CD4-positive, CD25-positive, alpha-beta regulatory T cell (primary cell): ENCODE results near the gene RFC3. TPM values are rescaled to one million over a fixed set of nuclear protein-coding genes. Genes with fewer than 3 reads are reported as not detected.

Experiments
- ATAC-seq, 2 donors: fragments of 150-1000 bp; cut with Tn5 transposase; one replicate each; pipeline ENCODE4 v1.10.0; 2021; ENCODE audit warnings: low read depth in 2 of 2, moderate number of reproducible peaks in 2 of 2, moderate library complexity in 1 of 2
- DNase-seq, 3 donors: peaks; one replicate each; pipeline versions ENCODE4 v3.0.0 to v3.0.0-alpha.2; 2012 to 2022; ENCODE audit warnings: mixed read lengths in 1 of 3
- H3K27ac ChIP-seq: one replicate; pipeline ENCODE4 v1.7.0; 2013; ENCODE audit warnings: mild to moderate bottlenecking, low read length; ENCODE audit not compliant: insufficient read depth, poor library complexity, severe bottlenecking
- H3K27me3 ChIP-seq: one replicate; pipeline ENCODE4 v1.7.0; 2013; ENCODE audit warnings: low read length; ENCODE audit not compliant: control insufficient read depth, insufficient read depth
- H3K36me3 ChIP-seq: one replicate; pipeline ENCODE4 v1.7.0; 2013; ENCODE audit warnings: mild to moderate bottlenecking, low read length, moderate library complexity; ENCODE audit not compliant: control insufficient read depth, insufficient read depth
- H3K4me1 ChIP-seq: 2 replicates; pipeline ENCODE4 v1.7.0; 2013; ENCODE audit warnings: mild to moderate bottlenecking, low read length; ENCODE audit not compliant: insufficient read depth, control insufficient read depth, poor library complexity, severe bottlenecking
- H3K4me3 ChIP-seq: one replicate; pipeline ENCODE4 v1.7.0; 2013; ENCODE audit warnings: low read depth, mild to moderate bottlenecking, low read length, moderate library complexity
- H3K9me3 ChIP-seq, 2 experiments: 1 replicate in 1 of 2; 2 replicates in 1 of 2; pipeline ENCODE4 v1.7.0; 2013; ENCODE audit warnings: low read length in 2 of 2, mild to moderate bottlenecking in 1 of 2, moderate library complexity in 1 of 2; ENCODE audit not compliant: control insufficient read depth in 2 of 2
- H3K27ac Mint-ChIP-seq, 3 donors: one replicate each; pipeline ENCODE4 v1.8.0; 2020 to 2022; ENCODE audit warnings: mild to moderate bottlenecking in 3 of 3, mixed read lengths in 3 of 3, moderate library complexity in 2 of 3
- H3K27me3 Mint-ChIP-seq: one replicate; pipeline ENCODE4 v1.8.0; 2022; ENCODE audit warnings: mild to moderate bottlenecking, mixed read lengths
- H3K36me3 Mint-ChIP-seq: one replicate; pipeline ENCODE4 v1.8.0; 2020; ENCODE audit warnings: mixed read lengths
- H3K4me1 Mint-ChIP-seq, 4 donors: one replicate each; pipeline ENCODE4 v1.8.0; 2020 to 2022; ENCODE audit warnings: mixed read lengths in 4 of 4, mild to moderate bottlenecking in 1 of 4
- H3K4me3 Mint-ChIP-seq, 4 donors: one replicate each; pipeline ENCODE4 v1.8.0; 2020 to 2022; ENCODE audit warnings: mild to moderate bottlenecking in 4 of 4, mixed read lengths in 4 of 4, moderate library complexity in 3 of 4
- H3K9me3 Mint-ChIP-seq, 7 donors: one replicate each; pipeline ENCODE4 v1.8.0; 2020 to 2022; ENCODE audit warnings: mixed read lengths in 7 of 7, mild to moderate bottlenecking in 3 of 7, moderate library complexity in 2 of 7
- polyA plus RNA-seq, 4 donors: library from polyadenylated mRNA; unstranded; fragments of 300-500 nt; fragmentation: Illumina TruSeq; gene quantifications; one replicate each; pipeline ENCODE4 v1.2.3, GENCODE V29; 2021
- total RNA-seq: library from RNA; stranded (reverse); gene quantifications from one replicate; pipeline ENCODE4 v1.2.3, GENCODE V29; 2022

RFC3 gene
- total and polyA plus RNA-seq, 5 donors from 2014 or later: 5.0 to 9.9 (median 8.3) TPM

GRCh38 chr13:33784738-33785137 lies 33.2 kb upstream of the RFC3 start:
- H3K9me3 Mint-ChIP-seq: peaks cover 0 to 6% (median 3%) of the 10 kb centered on the region in 7 donors
- H3K27ac ChIP-seq: no peak overlapping the region
- DNase-seq: no peak
- no peaks in the 10 kb centered on the region for H3K36me3 ChIP-seq
- no peak overlapping the region for H3K4me3 Mint-ChIP-seq
- no peak for ATAC-seq
- peaks cover 5 to 24% (median 11%) of the 10 kb centered on the region in 4 donors for H3K4me1 Mint-ChIP-seq
- H3K4me1 ChIP-seq: peaks cover 7% of the 10 kb centered on the region
- H3K27ac Mint-ChIP-seq: no peak overlapping the region
- peaks cover 3% of the 10 kb centered on the region for H3K36me3 Mint-ChIP-seq
- peaks cover 11% of the 10 kb centered on the region for H3K27me3 ChIP-seq
- H3K9me3 ChIP-seq: peaks cover 0 to 3% of the 10 kb centered on the region in 2 experiments
- no peak overlapping the region for H3K4me3 ChIP-seq
- H3K27me3 Mint-ChIP-seq: peaks cover 27% of the 10 kb centered on the region

GRCh38 chr13:33785384-33785783 lies 32.6 kb upstream of the RFC3 start:
- Histone ChIP-seq H3K27ac (no peak overlapping the region), H3K27me3 (peaks cover 10% of the 10 kb centered on the region), H3K4me1 (peaks cover 7% of the 10 kb centered on the region), H3K36me3 (no peaks in the 10 kb centered on the region), H3K4me3 (no peak overlapping the region), H3K9me3 (peaks cover 0 to 3% of the 10 kb centered on the region in 2 experiments)
- peaks cover 0 to 6% (median 4%) of the 10 kb centered on the region in 7 donors for H3K9me3 Mint-ChIP-seq
- ATAC-seq (no peak), DNase-seq (no peak)
- H3K36me3 Mint-ChIP-seq: peaks cover 3% of the 10 kb centered on the region
- H3K4me1 Mint-ChIP-seq: peaks cover 5 to 21% (median 11%) of the 10 kb centered on the region in 4 donors
- peaks cover 27% of the 10 kb centered on the region for H3K27me3 Mint-ChIP-seq
- H3K4me3 Mint-ChIP-seq: no peak overlapping the region
- H3K27ac Mint-ChIP-seq: no peak overlapping the region

GRCh38 chr13:33787051-33787591 lies 30.8 kb upstream of the RFC3 start:
- H3K4me1 Mint-ChIP-seq: peaks cover 5 to 19% (median 11%) of the 10 kb centered on the region in 4 donors
- peak overlapping the region; percentile 62 to 94 (median 84) for H3K4me3 Mint-ChIP-seq
- Histone ChIP-seq H3K36me3 (no peaks in the 10 kb centered on the region), H3K27ac (no peak overlapping the region), H3K4me1 (peaks cover 7% of the 10 kb centered on the region), H3K4me3 (peak overlapping the region; percentile 88), H3K9me3 (peaks cover 0 to 3% of the 10 kb centered on the region in 2 experiments), H3K27me3 (peaks cover 10% of the 10 kb centered on the region)
- H3K36me3 Mint-ChIP-seq: no peaks in the 10 kb centered on the region
- ATAC-seq (peak in 1 of 2 donors; percentile 39), DNase-seq (peak in 2 of 3 donors; percentile 25 to 69)
- peak overlapping the region in 2 of 3 donors; percentile 56 to 71 for H3K27ac Mint-ChIP-seq
- peaks cover 0 to 6% (median 4%) of the 10 kb centered on the region in 7 donors for H3K9me3 Mint-ChIP-seq
- peaks cover 27% of the 10 kb centered on the region for H3K27me3 Mint-ChIP-seq

GRCh38 chr13:33789066-33789606 lies 28.8 kb upstream of the RFC3 start:
- no peaks in the 10 kb centered on the region for H3K36me3 Mint-ChIP-seq

GRCh38 chr13:33789739-33790138 lies 28.2 kb upstream of the RFC3 start:
- Mint-ChIP-seq H3K4me3 (no peak overlapping the region), H3K36me3 (no peaks in the 10 kb centered on the region), H3K27ac (no peak overlapping the region), H3K4me1 (peaks cover 5 to 19% (median 11%) of the 10 kb centered on the region in 4 donors), H3K27me3 (peaks cover 26% of the 10 kb centered on the region), H3K9me3 (peaks cover 0 to 6% (median 4%) of the 10 kb centered on the region in 7 donors)
- Histone ChIP-seq H3K27ac (no peak overlapping the region), H3K36me3 (no peaks in the 10 kb centered on the region), H3K27me3 (peaks cover 10% of the 10 kb centered on the region), H3K9me3 (peaks cover 0 to under 1% of the 10 kb centered on the region in 2 experiments), H3K4me1 (peaks cover 7% of the 10 kb centered on the region), H3K4me3 (no peak overlapping the region)
- no peak for ATAC-seq
- no peak for DNase-seq

More at GRCh38 chr13:33789066-33789606, 28.8 kb upstream of the RFC3 start:
- Histone ChIP-seq H3K36me3 (no peaks in the 10 kb centered on the region), H3K27ac (no peak overlapping the region), H3K4me3 (no peak overlapping the region), H3K27me3 (peaks cover 10% of the 10 kb centered on the region), H3K4me1 (peaks cover 7% of the 10 kb centered on the region), H3K9me3 (peaks cover 0 to 3% of the 10 kb centered on the region in 2 experiments)
- H3K9me3 Mint-ChIP-seq: peaks cover 2 to 9% (median 5%) of the 10 kb centered on the region in 7 donors
- peaks cover 5 to 19% (median 11%) of the 10 kb centered on the region in 4 donors for H3K4me1 Mint-ChIP-seq
- H3K27me3 Mint-ChIP-seq: peaks cover 26% of the 10 kb centered on the region
- no peak for DNase-seq
- ATAC-seq: no peak
- no peak overlapping the region for H3K27ac Mint-ChIP-seq
- H3K4me3 Mint-ChIP-seq: no peak overlapping the region

- no peaks in the 10 kb centered on the region for H3K36me3 Mint-ChIP-seq
- H3K27me3 Mint-ChIP-seq: peaks cover 29% of the 10 kb centered on the region
- DNase-seq (no peak), ATAC-seq (no peak)
- Histone ChIP-seq H3K4me3 (no peak overlapping the region), H3K4me1 (no peaks in the 10 kb centered on the region), H3K27me3 (peaks cover 3% of the 10 kb centered on the region), H3K27ac (no peak overlapping the region), H3K36me3 (no peaks in the 10 kb centered on the region), H3K9me3 (no peaks in the 10 kb centered on the region)
- H3K9me3 Mint-ChIP-seq: peaks cover 0 to 6% (median 4%) of the 10 kb centered on the region in 7 donors
- H3K27ac Mint-ChIP-seq: no peak overlapping the region
- H3K4me1 Mint-ChIP-seq: peaks cover 0 to 5% (median 0%) of the 10 kb centered on the region in 4 donors
- no peak overlapping the region for H3K4me3 Mint-ChIP-seq
These were observed 24.2 kb upstream of the RFC3 start for GRCh38 chr13:33793726-33794125.

GRCh38 chr13:33794576-33794975 lies 23.4 kb upstream of the RFC3 start:
- no peak for ATAC-seq

More at GRCh38 chr13:33794576-33794975, 23.4 kb upstream of the RFC3 start:
- no peak for DNase-seq
- Histone ChIP-seq H3K36me3 (no peaks in the 10 kb centered on the region), H3K4me1 (no peaks in the 10 kb centered on the region), H3K27me3 (peaks cover 2% of the 10 kb centered on the region), H3K27ac (no peak overlapping the region), H3K4me3 (no peak overlapping the region), H3K9me3 (no peaks in the 10 kb centered on the region)
- Mint-ChIP-seq H3K36me3 (no peaks in the 10 kb centered on the region), H3K9me3 (peaks cover 0 to 6% (median 4%) of the 10 kb centered on the region in 7 donors), H3K4me1 (peaks cover 0 to 5% (median 0%) of the 10 kb centered on the region in 4 donors), H3K4me3 (no peak overlapping the region), H3K27me3 (peaks cover 29% of the 10 kb centered on the region), H3K27ac (no peak overlapping the region)
